SW480 (cell line): Measurements from ENCODE around the gene DNER.
"Not testable (repeated sequence)": the region's sequence is repeated elsewhere in the genome, so short reads cannot be mapped to it uniquely, and the experiment has no call there.

Experiments
- DNase-seq: peaks from one replicate; pipeline ENCODE4 v3.0.0-alpha.2; 2016; ENCODE audit warnings: low spot score

Gene DNER

GRCh38 chr2:229714736-229715541, 584 bp upstream of the DNER start:
- DNase-seq, result peak; percentile 39

GRCh38 chr2:229713371-229714079, 830 bp downstream of the DNER start:
- no peak for DNase-seq

GRCh38 chr2:229712136-229712535, 2.2 kb downstream of the DNER start:
- no peak for DNase-seq

- no peak for DNase-seq
These were observed 6.0 kb downstream of the DNER start for GRCh38 chr2:229708335-229708734.

- DNase-seq, result no peak
These were observed 10.3 kb downstream of the DNER start for GRCh38 chr2:229703909-229704630.

GRCh38 chr2:229701716-229702115, 12.6 kb downstream of the DNER start:
- no peak for DNase-seq

- DNase-seq, result no peak
These were observed 13.3 kb downstream of the DNER start for GRCh38 chr2:229701062-229701461.

- no peak for DNase-seq
These were observed 18.4 kb downstream of the DNER start for GRCh38 chr2:229695961-229696360.

- DNase-seq, result not testable (repeated sequence)
These were observed 20.5 kb downstream of the DNER start for GRCh38 chr2:229693845-229694244.

- no peak for DNase-seq
These were observed 22.7 kb downstream of the DNER start for GRCh38 chr2:229691631-229692030.

GRCh38 chr2:229689307-229689839, 25.0 kb downstream of the DNER start:
- peak; percentile 49 for DNase-seq

- no peak for DNase-seq
These were observed 26.2 kb downstream of the DNER start for GRCh38 chr2:229688141-229688540.

GRCh38 chr2:229686122-229686919, 28.0 kb downstream of the DNER start:
- no peak for DNase-seq

- no peak for DNase-seq
These were observed 29.3 kb downstream of the DNER start for GRCh38 chr2:229684942-229685562.

- DNase-seq, result no peak
These were observed 34.8 kb downstream of the DNER start for GRCh38 chr2:229679393-229680125.

- no peak for DNase-seq
These were observed 38.8 kb downstream of the DNER start for GRCh38 chr2:229675569-229675968.

- no peak for DNase-seq
These were observed 39.4 kb downstream of the DNER start for GRCh38 chr2:229674830-229675530.

- DNase-seq, result no peak
These were observed 40.7 kb downstream of the DNER start for GRCh38 chr2:229673676-229674075.

- DNase-seq, result no peak
These were observed 42.3 kb downstream of the DNER start for GRCh38 chr2:229672021-229672420.

- no peak for DNase-seq
These were observed 44.5 kb downstream of the DNER start for GRCh38 chr2:229669841-229670240.
